AG08395 (cell line): ENCODE measurements around the gene C4BPA.

Experiments
- DNase-seq: peaks from one replicate; pipeline ENCODE4 v3.0.0; 2012; ENCODE audit warnings: mixed read lengths, low spot score

C4BPA gene

DNA sequence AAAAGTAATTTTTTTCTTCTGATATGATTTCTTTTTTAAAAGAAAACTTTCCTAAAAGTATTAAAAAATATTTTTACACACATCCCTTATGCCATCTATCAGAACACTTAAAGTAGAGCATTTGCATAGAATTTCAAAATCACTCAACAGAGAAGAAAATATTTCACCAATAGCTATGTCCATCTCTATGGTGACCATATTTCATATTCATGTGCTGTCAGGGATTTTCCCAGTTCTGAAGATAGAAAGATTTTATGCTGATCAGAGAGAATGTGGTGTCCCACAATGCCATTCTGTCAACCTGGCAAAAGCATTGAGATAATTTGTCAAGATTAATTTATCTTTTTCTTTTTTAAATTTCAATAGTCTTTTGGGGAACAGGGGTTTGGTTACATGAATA is 87.0 kb downstream of the C4BPA start:
- no peak for DNase-seq

DNA sequence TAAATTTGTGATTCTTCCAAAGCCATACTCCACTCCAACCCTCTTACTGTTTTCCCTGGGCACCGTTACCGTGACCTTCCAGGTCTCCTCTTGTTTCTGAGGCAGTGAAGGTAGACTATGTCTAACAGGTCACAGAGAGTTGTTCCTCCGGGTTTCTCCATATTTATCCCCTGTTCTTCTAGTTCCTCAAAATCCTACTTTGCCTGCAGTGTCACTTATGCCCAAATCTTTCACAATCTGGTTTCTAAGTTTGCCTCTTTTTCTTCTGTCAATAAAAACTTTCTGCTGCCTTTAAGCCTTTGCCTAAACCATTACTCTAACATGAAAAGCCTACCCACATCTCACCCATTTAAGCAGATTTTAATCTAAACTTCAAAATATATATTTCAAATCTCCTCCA is 87.7 kb downstream of the C4BPA start:
- no peak for DNase-seq

DNA sequence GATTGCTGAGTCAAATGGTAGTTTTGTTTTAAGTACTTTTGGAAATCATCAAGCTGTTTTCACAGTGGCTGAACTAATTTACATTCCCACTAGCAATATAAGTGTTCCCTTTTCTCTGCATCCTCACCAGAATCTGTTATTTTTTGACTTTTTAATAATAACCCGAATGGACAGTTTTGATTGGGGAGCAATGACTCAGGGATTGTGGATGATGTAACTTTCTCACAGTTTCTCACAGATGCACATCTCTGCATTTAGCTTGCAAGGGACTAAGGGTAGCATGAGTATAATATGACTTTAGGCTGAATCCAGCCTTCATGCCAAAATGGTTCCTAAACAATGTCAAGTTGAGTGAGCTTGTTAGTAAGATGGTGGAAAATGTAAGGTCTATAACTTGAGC is 90.2 kb downstream of the C4BPA start:
- no peak for DNase-seq
